Dedifferentiated amniotic fluid mesenchymal stem cell (primary cell): ENCODE results near the gene P3R3URF.

Experiments
- DNase-seq: peaks from one replicate; pipeline ENCODE4 v3.0.0-alpha.2; 2016; ENCODE audit errors: extremely low spot score

P3R3URF gene

GRCh38 chr1:46132529-46133180 lies 43.6 kb downstream of the P3R3URF start, which contains the start of gene PIK3R3:
Gene PIK3R3 (minus strand): TSS chr1:46132629. CDS start chr1:46131952, 677 bp downstream.
- peak; percentile 99 for DNase-seq

- peak; percentile 37 for DNase-seq
Observed at GRCh38 chr1:46131712-46132528, 44.4 kb downstream of the P3R3URF start.

GRCh38 chr1:46131093-46131492 lies 45.2 kb downstream of the P3R3URF start:
- DNase-seq, result peak; percentile 35

- no peak for DNase-seq
Observed at GRCh38 chr1:46130606-46131005, 45.7 kb downstream of the P3R3URF start.

GRCh38 chr1:46130121-46130520 lies 46.2 kb downstream of the P3R3URF start:
- DNase-seq, result no peak

GRCh38 chr1:46128344-46128743 lies 47.9 kb downstream of the P3R3URF start:
- no peak for DNase-seq
